HG03039 (cell line): ENCODE measurements around the gene HMGCS2.

ENCODE experiments used
- ATAC-seq: cut with Tn5 transposase; IDR thresholded peaks from one replicate; pipeline ENCODE4 v1.9.1; 2021; ENCODE audit warnings: mild to moderate bottlenecking, moderate library complexity; ENCODE audit not compliant: unreplicated experiment

HMGCS2 gene

DNA sequence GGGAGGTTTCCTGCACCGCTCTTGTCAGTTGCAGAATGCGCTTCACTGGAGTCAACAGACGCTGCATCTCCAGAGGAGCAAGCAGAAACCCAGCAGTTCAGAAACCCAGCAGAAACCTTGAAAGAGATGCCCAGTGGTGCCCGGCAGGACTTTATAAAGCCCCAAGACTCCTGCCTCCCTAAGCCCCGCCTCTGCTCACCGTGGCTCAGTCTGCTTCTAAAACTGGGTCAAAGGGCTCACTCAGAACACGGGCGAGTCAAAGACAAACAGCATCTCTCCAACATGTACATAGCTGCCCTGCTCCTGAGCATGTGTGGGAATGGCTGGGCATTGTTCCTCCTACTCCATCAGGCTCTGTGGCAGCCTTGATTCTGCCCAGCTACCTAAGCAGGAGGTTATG is at the start of gene HMGCS2:
TSS of gene HMGCS2 (minus strand) at position 128 of the 400 bp plus-strand sequence. CDS start at position 67, 61 bp downstream.
- ATAC-seq, result no peak

DNA sequence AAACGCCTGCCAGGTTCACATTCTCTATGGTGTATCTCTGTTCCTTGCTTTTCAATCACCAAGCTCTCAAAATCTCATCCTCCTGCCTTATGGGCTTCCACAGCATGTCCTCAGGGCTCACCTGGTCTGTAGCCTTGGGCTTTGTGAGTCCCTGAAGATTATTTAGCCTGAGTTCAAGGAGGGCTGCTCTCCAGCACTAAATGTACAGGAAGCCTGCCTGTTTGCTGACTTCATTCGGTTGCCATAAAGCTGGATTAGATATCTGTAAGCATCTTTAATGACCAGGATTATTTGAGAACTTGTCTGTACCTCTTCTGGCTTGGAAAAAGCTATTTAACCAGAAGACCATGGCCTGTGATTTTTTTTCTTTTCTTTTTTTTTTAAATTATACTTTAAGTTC is 49.5 kb upstream of the HMGCS2 start:
- ATAC-seq, result no peak

DNA sequence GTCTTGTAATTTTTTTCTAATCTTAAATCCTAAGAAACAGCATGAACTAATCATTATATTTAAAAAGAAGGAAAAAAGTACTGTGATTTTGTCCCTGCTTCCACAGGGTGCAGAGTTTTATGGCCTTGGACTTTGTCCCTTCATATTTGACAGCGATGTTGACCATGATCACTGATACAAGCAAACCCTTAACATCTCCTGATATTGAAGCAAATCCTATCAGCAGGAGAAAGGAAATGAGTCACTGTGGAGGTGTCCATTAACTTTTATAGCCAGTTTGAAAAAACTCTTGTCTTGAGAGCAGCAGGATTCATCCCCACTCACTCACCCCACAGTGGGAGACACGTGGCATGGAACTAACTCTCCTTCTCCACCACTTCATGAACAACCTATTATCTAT is 47.7 kb upstream of the HMGCS2 start:
- ATAC-seq, result no peak

DNA sequence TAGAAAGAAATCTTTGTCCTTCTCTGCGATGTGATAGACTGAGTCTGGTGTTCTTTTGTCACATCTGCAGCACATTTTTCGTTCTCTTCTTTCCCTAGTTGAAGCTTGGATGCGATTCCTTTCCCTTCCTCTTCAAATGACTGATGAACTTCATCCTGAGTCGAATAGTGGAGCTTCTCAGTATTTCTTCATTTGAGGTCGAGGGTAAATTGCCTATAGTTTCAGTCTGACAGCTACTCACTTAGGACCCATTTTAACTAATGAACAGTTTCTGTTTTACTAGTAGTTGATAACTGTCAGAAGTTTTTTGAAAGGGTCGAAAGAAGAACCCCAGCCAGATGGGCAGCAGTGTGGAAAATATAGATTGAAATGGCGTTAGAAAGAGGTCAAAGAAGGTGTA is 47.2 kb upstream of the HMGCS2 start:
- no peak for ATAC-seq

DNA sequence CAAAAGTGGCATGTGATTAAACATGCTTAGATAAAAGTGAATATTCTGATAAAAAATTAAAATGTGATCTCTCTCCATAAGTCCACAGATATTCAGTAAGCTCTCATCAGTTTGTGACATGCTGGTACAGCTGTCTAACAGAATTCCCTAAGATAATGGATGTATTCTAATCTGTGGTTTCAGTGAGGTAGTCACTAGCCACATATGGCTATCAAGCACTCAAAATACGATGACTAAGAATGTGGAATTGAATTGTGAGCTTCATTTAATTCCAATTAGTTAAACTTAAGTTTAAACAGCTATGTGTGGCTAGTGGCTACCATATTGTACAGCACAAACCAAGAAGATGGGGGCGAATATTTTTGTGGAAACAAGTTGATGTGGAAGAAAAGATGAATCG is 46.7 kb upstream of the HMGCS2 start:
- no peak for ATAC-seq

DNA sequence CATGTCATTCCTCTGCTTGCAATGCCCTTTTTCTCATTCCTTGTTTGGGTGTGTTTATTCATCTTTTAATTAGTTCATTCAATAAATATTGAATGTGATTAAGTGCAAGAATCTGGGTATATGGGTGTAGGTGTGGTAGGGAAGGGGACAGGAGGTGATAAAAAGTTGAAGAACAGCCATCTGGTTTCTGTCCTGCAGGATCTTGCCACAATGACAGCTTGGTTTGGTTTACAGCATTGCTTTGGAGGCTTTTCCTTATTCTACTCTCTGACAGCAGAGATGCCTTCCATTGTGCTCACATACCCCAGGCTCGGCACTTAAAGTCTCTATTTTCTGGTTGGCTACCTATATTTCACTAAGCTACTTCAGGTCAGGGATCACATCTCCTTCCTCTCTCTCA is 45.6 kb upstream of the HMGCS2 start:
- ATAC-seq, result no peak

DNA sequence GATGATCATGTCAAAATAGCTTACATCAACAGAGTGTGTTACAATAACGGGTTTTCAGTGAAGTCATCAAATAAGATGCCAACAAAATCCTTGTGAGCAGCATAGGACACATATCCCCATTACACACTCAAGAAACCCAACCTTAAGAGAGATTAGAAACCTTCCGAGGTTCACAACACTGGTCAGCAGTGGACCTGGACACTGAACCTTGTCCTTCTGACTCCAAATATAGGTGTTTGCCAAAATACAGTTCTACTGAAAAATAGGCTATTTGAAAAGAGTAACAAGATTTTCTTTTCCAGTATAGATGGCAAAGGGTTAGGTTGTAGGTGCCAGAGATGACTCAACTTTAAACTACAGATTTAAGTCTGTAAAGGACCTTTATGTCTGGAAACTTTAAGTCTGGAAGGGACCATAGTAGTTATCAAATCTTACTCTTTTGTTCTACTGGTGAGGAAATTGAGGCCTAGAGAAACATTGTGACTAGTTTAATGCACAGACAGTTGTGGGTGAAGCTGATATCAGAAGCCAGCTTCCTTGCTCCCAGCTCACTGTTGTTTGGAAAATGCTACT is 43.4 kb upstream of the HMGCS2 start:
- ATAC-seq, result no peak

DNA sequence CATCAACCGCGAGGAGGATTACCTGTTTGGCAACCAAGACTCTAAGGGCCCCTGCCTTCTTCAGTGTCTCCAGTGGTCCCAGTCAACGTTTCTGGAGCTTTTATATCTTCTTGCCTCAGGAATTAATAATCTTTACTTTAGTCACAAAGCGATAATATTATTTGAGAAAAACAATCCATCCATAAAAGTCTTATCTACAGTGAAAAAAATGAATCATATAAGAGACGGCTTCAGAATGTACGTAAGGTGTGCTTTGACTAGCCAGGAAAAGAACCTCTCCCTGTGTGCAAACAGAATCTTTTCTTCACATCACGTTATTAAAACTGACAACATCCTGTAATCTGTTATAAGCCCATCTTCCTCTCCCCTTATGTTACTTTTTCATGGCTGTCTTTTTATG is 42.7 kb upstream of the HMGCS2 start, which contains the start of gene REG4:
TSS of gene REG4 (minus strand) at position 74 of the 400 bp plus-strand sequence. CDS start 2,691 bp downstream, outside the sequence.
- no peak for ATAC-seq

DNA sequence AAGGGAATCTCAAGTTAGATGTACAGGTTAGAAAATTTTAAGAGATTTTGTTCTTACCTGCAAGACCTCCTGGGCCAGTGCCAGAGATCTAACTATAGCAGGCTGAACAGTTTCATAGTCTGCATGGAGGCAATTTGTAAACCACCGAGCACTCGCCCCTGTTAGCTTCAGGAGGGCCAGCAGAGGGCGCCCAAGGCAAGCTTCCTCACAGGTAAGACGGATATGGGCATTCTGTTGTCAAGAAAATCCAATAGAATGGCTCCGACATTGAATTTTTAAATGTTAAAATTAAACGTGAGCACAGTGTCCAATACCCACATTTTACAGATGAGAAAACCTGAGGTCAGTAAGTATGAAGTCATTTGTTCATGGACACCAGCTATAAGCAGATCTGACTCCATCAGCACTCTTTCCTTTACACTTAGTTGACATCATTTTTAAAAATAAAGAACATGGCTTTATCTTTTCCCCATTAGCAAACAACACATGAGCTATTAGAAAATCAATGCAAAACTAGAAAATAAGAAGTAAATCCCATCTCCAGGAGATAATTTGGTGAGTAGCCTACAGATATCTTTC is 40.4 kb upstream of the HMGCS2 start:
- ATAC-seq, result peak; percentile 68

DNA sequence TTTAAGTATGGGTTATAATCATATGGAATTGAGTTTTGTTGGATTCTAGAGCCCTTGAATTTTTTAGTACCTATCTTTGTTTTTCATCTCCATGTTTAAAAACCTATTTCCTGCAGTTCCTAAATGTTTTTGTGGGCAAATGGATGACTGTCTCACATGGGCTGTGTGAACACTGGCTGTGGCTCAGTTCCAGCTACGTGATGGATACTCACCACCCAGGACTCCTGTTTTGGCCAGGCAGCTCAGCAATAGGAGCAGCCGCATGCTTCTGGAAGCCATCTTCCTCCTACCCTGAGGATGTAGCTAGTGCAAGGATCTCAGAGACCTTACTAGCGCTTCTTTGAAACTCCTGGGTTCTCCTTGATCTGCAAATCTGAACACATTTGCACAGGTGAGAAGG is 39.8 kb upstream of the HMGCS2 start:
- ATAC-seq, result no peak

DNA sequence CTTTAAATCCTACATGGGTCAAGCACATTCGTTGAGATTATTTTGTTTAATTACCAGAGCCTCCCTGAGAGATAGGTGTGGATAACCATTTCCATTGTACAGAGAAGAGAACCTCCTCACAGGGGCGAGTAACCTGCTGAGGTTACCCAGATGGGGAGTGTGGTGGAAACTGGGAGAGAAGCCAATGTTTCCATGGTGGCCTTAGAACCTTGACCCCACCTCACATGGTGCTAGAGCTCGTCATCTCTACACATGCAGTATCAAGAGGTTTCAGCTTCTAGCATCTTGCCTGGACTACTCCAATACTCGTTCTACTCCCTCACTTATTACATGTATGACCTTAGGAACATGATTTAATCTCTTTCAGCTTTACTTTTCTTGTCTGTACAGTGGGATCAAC is 37.8 kb upstream of the HMGCS2 start:
- ATAC-seq, result no peak

DNA sequence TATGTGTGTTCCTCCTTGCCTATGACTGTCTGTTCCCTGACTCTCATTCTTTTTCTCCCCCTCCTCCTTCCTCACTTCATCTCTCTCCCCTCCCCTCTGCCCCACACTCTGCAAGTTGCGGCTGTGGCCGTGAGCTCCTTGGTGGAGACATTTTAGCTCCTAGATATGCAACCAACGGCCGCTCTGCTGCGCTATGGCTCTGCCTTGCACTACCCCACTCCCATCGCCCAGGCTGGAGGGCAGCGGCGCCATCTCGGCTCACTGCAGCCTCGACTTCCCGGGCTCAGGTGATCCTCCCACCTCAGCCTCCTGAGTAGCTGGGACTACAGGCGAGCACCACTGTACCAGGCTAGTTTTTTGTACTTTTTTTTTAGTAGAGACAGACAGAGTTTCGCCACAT is 37.0 kb upstream of the HMGCS2 start:
- ATAC-seq, result no peak

DNA sequence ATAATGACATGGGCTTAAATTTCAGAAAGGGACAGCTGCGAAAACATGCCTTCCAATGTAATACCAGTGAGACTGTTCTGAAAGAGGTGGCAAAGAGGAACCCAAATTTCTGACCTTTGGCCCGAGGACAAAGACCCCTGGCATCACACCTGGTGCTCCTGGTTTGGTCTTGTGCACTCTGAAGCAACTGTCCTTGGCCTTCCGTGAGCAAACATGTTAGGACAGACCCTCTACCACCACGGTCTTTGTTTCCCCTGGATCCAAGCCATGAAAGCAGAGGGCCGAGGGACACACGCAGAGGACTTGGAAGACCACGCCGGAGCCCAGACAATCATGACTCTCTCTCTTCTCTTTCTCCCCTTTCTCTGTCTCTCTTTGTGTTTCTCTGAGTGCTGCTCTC is 36.5 kb upstream of the HMGCS2 start:
- no peak for ATAC-seq

DNA sequence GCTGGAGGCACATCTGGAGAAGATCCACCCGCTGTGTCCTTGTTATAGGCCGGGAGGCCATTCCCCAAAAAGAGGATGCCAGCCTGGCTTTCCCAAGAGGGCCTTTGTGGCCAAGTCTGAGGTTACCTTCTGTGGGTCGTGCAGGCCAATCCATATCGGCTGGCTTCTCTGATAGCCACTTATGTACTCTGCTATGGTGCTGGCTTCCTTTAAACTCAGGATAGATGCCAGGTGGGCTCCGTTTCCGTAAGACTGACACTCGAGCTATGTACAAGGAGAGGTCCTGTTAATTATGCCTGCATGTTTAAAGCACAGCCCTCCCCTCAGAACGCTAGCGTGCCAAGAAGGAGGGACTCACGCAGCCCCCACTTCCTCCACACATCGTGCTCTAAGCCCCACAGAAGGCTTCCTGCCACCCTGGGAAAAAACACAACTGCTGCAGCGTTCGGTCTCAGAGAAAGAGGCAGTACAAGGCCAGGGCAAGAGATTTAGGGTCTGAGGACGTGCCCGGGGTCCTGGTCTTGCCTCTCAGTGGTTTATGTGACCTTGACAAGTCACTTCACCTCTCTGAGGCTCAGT is 31.0 kb upstream of the HMGCS2 start:
- no peak for ATAC-seq

DNA sequence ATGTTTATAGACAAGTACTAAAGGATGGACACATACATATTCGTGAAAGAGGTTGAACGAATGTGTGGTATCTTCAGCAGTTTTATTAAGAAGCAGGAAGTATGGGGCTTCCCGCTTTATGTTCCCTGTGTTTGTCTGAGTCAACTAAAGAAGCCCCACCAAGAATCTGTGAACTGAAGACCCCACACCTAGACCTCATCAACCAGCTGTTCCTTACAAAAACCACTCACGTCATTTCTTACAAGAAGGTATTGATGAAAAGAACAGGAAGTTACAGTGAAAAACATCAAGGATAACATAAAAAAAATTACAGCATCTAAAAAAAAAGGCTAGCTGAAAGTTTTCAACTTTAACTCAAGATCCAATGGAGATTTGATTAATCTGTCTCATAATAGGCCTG is 30.3 kb upstream of the HMGCS2 start:
- ATAC-seq, result no peak

DNA sequence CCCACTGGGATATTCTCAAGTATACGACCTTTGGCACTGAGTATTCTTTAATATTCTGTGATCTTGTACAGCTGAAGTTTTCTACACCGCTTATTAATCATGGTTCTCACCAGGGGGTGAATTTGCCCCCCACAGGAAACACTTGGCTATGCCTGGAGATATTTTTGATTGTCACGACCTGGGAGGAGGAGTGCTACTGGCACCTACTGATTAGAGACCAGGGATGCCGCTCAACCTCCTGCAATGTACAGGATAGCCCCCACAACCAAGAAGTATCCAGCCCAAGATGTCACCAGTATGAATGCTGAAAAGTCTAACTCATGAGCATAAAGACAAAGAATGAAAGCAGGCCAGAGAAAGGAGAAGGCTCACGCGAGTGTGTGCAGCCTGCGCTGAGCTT is 28.9 kb upstream of the HMGCS2 start:
- ATAC-seq, result no peak

DNA sequence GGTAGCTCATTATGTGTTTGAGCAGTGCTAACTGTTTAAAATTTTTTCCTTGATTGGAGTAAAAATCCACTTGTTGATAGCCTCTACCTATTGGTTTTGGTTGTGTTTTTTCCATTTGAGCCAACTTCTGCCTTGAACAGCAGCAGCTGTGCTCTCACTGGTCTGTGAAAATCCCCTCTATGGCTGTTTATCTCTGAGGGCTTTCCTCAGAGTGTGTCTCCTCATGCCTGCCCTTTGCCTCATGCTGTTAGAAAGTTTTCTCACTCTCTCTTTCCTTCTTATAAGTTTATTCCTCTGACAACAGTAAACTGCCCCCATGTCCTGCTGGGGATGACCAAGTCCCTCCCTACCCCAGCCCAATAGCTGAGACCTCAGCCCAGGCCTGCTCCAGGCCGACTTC is 28.5 kb upstream of the HMGCS2 start:
- no peak for ATAC-seq

DNA sequence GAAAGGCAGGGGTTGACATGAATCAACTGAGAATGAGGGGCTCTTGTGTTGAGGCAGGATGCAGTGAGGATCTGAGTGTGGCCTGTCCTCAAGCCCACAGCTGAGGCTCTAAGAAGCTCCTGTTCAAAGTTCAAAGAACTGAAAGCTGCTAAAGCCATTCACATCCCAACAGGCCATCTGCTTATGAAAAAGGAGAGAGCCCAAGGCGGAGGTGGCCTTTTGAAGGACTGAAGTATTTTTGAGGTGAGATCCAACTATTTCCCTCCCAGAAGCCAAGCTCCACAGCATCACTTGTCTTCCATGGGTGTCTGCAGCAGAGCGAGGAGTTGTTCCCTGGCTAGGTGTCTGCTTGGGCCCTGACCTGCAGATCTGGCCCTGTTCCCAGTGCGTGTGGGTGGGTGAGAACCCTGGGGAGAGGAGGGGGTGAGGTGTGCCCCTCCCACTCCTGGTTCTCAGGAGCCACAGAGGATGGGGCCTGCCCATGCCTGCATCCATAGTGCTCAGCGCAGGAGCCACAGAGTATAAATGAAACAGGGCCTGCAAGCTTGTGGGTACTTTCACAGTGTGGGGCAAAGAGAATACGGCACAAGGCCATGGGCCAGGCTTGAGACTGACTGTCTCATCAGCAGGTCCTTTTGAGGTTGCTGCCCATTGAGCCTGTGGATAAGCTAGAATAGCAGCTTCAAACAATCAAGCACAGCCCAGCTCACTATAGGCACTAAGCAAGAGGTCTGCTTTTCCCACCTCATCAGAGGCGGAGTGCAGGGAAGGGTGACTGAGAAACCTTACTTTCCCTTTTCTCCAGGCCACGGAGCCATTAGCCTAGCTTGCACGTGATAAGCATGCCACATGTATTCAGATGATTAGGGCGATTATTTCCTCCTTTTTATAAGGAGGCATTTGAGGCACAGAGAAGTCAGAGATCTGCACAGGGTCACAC is 26.8 kb upstream of the HMGCS2 start:
- no peak for ATAC-seq

DNA sequence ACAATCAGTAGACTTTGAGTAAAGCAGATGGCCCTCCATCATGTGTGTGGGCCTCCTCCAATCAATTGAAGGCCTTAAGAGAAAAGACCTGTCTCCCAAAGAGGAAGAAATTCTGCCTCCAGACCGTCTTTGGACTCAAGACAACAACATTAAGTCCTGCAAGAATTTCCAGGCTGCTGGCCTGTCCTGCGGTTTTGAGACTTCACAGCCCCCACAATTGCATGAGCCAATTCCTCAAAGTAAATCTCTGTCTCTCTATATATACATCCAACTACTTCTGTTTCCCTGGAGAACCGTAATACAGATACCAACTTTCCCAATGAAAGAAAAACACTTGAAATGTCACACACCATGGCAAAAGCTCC is 26.2 kb upstream of the HMGCS2 start:
- ATAC-seq, result no peak

DNA sequence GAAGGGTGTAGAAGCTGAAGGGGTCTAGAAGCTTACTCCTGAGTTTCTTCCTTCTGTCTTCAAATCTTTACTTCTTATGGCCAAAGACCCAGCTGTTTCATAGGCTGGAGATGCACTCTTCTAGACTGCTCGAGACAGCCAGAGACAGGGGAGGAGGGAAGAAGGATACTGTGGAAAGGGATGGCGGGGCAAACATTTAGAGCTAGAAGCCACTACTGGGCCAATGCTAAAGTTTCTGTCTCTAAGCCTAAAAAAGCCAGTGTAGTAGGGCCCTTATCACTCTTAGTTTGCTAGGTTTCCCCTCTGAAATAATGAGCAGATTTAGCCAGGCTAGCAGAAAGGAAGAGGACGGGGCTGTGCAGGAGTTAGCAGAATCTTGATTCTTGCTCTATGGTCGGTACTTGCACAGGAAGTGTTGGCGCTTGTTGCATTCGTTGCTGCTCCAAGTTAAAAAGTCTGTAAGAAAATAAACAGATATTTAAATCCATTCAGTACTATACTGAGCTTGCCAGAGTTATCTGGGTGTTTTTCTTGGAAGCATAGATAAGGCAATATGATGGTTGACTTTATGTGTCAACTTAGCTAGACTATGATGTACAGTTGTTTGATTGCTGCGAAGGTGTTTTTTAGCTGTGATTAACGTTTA is 25.6 kb upstream of the HMGCS2 start:
- ATAC-seq, result no peak

DNA sequence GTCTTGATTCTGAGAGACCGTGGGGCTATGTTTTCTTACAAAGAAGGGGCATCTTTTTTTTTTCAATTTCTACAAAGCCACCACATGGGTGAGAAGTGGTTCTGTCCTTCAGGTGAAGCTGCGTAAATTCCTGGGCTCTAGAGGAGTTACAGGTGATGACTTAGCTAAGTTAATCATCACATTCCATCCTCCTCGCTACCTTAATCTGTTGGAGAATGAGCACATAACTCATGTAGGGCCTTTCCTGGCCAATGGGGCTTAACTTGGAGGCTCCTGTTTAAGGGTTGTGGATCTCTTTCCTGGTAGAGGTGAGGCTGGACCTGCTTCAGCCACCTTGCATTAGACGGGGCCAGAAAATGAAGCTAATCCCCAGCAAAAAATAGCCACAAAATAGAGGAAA is 22.7 kb upstream of the HMGCS2 start:
- ATAC-seq, result no peak
